Glomerular endothelial cell (primary cell): ENCODE results near the gene DVL1. TPM values are rescaled to one million over a fixed set of nuclear protein-coding genes. Genes with fewer than 3 reads are reported as not detected.

Source experiments
- DNase-seq: peaks from one replicate; pipeline ENCODE4 v3.0.0-alpha.2; 2011; ENCODE audit warnings: low read depth, low spot score; ENCODE audit errors: extremely low read depth
- total RNA-seq: library from RNA; depleted of rRNA; stranded (reverse); fragments of >200 nt; gene quantifications from 2 replicates; pipeline ENCODE4 v1.2.3, GENCODE V29; 2015

DVL1 gene
- total RNA-seq, 1 donor from 2014 or later = 56.5 TPM

DNA sequence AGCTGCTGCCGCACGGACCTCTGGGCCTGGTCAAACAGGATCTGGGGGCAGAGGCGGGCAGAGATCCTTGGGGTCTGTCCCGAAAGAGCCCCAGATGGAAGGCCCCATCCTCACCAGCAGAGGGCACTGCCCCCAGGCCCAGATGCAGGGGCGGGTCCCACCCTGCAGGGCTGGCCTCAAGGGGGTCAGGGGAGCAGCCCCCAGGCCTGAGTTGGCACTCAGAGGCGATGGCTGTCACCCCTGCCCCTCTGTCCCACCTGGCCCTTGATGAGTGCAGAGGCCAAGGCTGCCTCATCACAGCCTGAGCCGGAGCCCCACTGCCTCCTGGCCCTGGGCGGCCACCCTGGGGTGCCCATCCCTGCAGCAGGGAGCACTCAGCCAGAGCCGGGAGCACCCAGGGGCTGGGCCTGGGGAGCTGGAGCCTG, 47.2 kb downstream of the DVL1 start:
- no peak for DNase-seq

DNA sequence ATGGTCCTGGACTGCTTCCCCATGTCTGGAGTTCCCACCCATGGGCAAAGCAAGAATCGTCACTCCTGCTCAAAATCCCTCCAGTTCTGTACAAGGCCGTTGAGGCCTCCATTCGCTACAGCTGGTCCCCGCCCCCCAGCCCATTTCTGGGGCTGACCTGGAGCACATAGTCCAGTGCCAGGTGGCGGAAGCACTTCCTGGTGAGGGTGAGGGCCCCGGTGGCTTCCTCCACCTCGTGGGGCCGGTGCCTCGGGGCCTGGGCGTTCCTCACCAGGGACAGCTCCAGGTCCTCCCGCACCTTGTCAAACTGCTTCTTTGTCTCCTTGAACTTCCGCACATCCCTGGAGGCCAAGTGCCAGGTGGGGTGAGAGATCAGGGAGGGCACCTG, 48.9 kb downstream of the DVL1 start:
- DNase-seq = no peak

DNA sequence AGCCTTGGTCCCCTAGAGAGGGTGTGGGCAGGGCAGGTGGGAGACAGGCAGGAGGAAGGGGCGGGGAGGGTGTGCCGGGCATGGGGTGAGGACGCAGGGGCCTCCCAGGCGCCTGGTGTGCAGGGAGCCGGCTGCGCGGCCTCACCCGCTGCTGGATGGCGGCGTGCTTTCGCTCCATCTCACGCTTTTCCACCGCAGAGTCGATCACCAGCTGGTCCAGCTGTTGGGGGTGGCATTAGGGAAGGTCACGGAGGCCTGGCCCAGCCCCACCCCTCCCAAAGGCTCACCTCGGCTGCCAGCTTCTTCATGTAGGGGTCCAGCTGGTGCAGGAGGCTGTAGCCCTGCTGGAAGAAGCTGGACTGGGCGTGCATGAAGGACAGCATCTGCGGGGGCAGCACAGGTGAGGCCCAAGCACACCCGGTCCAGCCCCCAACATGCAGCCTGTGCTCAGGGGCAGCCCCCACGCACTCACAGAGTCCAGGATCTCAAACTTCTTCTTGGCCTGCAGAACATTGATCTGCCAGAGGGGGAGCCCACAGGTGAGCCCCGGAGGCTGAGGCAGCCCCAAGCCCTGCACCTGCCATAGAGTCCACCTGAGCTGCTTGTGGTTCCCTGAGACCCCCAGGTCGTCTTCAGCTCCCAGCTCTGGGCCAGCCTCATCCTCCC, 49.4 kb downstream of the DVL1 start:
- no peak for DNase-seq

DNA sequence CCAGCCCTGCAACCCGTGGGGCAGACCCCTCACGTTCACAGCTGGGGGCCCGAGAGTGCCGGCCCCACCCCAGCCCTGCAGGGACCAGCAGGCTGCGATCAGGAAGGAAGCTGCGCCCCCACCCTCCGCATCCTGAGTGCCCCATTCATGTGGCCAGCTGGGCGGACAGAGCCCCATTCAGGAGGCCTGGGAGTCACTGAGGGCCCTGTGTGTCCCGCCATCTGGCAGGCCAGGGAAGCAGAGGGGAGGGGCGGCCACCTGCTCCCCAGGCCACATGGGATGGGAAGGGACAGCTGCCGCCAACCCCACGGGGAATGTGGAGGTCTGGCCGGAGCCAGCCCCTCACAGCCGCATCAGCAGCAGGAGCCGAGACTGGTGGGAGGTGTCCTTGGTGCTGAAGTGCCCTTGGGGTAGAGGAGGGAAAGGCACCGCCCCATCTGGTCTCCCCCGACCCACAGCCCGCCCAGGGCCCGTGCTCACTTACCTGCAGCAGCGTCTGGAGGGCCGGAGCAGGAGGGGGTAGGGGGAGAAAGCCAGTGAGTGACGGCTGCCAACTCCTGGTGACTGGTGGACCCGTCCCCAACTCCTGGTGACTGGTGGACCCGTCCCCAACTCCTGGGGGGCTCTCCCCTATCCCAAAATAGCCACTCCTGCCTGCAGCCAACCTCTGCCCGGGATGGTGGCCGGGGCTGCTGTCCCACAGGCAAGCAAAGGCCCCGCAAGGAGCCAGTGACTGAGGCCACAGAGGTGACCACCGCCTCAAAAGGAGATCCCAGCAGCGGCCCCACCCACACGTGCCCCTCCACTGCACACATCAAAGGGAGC, 50.1 kb downstream of the DVL1 start:
- DNase-seq = no peak

DNA sequence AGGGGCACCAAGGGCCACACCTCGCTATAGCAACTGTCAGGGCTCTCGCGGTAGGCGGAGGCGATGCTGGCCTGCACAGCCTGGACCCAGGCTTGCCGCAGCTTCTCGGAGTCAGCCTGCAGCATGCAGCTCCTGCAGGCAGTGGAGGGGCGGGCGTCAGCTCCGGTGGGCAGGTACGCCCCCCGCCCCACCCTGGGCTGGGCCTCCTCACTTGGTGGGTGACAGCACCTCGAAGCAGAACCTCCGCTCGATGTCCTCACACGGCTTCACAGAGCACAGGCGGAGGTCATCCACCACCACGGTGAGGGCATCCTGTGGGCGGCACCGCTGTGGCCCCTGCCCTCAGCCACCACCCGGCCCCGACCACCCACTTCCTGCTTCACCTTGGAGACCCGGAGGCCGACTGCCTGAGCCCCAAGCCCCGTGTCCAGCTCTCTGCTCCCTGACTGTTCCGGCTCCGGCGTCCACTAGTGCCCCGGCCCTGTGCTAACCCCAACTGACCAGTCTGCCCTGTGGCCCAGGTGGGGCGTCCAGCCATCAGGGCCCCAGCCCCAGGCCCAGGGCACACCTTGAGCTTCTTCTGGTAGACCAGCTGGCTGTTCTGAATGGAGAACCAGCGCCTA, 51.3 kb downstream of the DVL1 start:
- DNase-seq = no peak

DNA sequence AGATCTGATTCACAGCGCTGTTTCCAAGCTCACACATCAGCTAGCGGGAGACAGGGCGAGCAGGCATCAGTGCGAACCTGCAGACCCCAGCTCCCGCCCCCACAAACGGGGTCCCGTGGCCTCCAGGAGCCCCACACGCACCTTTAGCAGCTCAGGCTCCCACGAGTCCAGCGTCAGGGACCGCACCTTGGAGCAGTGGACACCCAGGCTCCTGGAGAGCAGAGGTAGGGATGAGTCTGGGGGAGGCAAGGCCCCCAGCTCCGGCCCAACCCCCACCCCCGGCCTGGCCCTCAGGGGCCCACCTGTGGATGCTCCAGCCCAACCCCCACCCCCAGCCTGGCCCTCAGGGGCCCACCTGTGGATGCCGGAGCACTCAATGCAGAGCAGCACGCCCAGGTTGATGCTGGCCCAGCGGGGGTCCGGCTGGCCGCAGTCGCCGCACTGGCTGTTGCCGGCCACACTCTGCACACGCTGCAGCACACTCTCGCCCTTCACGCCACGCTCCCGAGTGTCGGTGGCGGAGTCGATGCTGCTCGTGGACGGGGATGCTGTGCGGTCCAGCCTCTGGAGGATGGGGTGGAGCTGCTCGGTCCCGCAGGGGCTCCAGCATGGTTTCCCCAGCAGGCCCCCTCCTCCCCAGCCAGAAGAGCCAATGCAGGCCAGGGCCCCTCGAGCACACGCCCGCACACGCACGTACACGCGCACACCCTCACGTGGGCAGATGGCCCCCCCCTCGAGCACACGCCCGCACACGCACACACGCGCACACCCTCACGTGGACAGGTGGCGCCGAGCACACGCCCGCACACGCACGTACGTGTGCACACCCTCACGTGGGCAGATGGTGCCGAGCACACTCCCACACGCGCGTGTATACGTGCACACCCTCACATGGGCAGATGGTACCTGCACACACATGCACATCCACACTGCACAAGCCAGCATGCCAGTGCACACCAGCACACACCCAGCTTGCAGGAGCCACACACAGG, 52.9 kb downstream of the DVL1 start:
- no peak for DNase-seq

DNA sequence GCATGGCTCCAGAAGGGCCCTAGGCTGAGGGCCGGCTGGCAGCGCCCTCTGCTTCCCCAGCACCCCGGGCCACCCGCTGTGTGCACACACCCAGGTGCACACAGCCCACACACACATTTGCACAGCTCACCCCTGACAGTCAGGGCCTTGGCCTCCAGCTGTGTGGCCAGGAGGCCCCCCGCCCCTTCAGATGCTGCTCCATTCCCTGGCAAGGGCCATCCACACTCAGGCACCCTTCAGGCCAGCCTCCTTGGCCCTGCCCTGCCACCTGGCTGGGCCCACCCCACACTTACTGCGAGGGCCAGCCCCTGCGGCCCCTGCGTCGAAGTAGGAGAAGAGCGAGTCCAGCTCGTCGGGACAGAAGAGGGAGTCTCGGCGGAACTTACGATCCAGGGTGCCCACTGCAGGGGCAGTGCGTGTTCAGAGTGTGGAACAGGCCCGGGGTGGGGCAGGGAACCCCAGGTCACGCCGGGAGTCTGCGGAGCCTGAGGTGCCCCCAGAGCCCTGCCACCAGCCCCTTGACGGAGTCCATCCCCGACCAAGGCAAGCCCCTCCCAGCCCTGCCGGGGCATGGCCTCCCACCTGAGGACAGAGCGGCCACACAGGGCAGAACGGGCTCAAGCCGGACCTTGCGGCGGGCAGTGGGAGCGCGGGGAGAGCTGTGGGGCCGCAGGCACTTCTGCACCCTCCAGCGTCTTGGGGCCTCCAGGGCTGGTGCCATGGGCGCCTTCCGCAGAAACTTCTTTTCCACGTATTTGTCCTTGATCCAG, 53.9 kb downstream of the DVL1 start:
- no peak for DNase-seq

DNA sequence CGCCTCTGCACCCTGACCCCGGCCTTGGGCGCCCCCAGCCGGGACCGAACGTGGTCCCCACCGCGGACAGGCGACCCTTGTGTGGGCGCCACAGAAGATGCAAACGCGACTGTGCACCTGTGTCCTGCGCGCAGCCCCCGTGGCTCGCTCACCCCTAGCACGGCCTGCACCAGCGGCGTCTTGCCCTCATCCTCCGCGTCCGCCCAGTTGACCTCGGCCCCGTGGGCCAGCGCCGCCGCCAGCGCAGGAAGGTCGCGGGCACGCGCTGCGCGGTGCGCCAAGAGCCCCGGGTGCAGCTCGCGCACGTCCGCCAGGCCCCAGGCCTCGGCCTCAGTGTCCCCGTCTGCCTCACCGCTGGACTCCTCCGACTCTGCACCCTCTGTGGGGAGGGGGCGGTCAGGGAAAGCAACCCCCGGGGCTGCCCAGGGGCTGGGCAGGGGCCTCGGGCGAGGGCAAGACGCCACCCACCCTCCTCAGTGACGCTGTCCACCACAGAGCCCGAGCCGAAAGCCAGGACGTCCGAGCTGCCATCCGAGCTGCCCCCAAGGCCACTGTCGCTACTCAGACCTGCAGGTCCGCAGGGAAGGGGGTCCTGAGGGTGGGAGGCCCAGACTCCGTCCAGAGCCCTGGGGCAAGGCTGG, 54.8 kb downstream of the DVL1 start:
- DNase-seq = no peak

DNA sequence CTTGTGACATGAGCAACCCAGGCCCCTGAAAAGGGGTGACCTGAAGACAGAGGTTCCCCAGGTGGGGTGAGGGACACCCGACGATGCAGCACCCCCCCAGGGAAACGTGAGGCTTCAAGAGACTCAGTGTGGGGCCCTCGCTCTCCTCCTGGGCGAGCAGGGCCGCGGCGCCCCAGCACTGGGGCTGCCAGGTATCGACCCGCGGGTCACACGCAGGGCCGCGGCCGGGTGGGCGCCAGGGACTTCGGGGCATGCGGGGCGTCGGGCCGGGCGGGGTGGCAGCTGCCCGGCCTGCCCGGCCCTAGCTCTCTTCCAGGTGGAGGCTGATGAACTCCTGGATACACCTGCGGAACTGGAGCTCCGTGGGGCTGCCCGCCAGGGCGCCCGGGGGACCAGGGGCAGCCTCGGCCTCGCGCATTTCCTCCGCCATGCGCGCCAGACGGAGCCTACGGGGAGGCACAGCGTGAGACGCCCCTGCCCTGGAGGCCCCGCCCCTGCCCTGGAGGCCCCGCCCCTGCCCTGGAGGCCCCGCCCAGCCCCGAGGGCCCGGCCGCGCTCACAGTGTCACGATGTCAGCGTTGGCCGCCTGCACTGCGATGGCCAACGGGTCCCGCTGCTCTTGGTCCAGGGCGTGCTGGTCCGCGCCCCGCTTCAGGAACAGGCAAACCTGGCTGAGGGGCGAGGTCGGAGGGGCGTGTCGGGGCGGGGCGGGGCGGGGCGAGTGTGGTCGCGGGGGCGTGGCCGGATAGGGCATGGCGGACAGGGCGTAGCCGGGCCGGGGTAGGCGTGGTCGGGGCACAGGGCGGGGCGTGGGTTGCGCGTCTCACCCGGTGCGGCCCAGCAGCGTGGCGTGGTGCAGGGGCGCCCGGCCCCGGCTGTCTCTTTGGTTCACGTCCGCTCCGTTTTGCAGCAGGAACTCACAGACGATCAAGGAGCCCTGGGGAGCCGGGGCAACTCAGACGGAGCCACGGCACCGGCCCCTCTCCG, 55.7 kb downstream of the DVL1 start:
- DNase-seq = no peak

DNA sequence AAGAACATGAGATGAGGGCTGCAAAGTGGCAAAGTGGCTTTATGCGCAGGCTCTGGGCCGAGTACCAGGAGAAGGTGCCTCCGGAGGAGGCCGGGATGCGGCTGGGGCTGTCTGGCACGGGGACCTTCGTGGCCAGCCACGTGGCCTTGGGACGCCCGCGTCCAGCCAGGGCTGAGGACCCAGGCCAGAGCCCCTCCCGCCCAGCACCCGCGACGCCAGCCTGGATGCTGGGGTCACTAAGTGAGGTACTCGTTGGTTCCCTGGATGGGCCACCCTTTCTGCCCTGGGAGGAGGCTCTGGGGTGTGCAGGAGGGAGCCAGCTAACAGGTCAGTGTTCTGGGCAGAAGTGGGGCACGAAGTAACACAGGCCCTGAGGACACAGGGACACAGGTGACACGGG, 56.4 kb downstream of the DVL1 start:
- no peak for DNase-seq

DNA sequence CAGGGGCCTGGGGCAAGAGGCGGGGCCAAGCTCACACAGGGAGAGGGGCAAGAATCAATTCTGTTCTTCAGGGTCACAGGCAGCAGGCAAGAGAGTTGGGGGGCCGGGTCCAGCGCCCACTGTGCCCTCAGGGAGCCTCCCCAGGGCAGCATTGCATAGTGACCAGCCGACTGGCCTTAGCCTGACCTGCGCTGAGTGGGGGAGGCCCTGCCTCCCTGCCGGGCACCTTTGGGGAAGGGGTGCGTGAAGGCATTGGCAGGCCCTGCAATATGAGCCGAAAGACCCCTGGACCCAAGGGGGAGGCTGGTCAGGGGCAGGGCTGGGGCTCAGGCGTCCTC, 56.8 kb downstream of the DVL1 start:
- no peak for DNase-seq

DNA sequence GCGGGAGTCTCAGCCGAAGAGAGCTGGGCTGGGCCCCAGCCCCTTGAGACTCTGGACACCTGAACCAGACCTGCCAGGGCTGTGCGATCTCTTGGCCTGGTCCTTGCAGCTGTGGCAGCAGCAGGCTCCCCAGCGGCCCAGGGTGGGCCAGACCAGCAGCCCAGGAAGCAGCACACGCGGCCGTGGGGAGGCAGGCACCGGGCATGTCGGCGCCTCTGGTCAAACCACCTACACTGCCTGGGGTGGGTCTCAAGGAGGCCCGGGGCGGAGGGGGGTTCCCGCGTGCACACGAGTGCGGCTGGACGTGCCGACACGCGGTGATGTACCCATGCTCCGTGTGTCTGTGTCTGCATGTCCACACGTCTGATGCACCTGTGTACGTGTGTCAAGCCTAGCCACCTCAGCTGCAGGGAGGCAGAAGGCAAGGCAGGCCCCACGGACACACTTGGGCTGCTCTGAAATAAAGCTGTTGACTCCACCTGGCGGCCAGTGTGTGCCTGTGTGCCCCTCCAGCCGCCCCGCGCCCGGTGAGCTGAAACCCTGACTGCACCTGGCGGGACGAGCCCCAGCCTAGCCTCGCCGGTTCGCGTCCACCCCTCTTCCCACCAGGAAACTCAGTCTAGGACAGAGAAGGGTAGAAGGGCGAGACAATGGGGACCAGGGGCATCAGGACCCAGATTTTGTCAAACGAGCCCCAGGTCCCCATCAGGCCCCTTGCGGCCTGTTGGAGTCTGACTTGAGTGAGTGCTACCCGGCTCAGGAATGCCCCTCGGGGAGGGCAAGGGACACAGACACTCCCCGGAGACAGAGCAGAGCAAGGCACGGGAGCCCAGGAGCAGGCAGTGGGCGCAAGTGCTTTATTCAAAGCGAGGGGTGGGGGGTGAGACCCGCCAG, 57.4 kb downstream of the DVL1 start:
- DNase-seq = no peak

DNA sequence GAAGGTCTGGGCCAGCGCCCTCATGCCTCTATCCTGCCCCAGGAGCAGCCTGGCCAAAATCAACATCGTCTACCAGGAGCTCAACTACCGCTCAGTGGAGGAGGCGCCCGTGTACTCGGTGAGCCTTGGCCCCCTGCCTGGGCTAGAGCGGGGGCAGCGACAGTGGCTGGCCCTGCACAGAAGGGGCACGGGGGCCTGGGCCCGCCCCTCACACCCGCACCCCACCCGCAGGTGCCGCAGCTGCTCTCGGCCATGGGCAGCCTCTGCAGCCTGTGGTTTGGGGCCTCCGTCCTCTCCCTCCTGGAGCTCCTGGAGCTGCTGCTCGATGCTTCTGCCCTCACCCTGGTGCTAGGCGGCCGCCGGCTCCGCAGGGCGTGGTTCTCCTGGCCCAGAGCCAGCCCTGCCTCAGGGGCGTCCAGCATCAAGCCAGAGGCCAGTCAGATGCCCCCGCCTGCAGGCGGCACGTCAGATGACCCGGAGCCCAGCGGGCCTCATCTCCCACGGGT, 58.1 kb downstream of the DVL1 start:
- no peak for DNase-seq

DNA sequence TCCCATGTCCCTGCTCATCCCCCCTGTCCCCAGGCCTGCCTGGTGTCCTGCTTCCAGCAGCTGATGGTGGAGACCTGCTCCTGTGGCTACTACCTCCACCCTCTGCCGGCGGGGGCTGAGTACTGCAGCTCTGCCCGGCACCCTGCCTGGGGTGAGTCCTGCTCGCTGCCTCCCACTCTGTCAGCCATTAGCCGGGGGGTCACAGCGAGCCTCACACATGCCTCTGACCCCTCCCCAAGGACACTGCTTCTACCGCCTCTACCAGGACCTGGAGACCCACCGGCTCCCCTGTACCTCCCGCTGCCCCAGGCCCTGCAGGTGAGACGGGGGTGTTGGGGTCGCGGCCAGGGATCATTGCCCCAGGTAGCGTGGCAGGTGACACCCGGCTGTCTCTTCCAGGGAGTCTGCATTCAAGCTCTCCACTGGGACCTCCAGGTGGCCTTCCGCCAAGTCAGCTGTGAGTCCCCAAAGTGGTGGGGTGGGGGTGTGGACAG, 58.9 kb downstream of the DVL1 start:
- DNase-seq = no peak

DNA sequence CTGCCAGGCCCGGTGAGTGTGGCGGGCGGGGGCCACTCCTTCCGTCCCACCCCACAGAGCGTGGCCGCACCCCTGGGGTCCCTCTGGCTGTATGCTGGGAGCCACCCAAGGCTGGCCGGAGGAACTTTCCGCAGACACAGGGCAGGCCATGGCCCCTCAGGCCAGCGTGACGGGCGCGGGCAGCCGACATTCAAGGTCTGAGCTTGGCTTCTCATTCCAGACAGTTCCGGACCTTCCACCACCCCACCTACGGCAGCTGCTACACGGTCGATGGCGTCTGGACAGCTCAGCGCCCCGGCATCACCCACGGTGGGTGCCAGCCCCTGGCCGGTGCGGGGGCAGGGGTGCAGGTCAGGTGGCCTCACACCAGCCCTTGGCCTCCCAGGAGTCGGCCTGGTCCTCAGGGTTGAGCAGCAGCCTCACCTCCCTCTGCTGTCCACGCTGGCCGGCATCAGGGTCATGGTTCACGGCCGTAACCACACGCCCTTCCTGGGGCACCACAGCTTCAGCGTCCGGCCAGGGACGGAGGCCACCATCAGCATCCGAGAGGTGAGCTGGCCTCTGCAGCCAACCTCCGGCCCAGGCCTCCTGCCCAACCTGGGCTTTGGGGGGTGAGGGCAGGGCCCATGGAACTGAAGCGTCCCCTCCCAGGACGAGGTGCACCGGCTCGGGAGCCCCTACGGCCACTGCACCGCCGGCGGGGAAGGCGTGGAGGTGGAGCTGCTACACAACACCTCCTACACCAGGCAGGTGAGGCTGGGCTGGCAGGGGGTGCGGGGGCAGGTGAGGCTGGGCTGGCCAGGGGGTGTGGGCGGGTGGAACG, 61.7 kb downstream of the DVL1 start:
- DNase-seq = no peak
